ENCODE data around the gene CLDN24. TPM values are rescaled to one million over a fixed set of nuclear protein-coding genes. Genes with fewer than 3 reads are reported as not detected.

CLDN24 gene
- total and polyA plus RNA-seq, 4 donors = 0.08 TPM; not detected in 3

DNA sequence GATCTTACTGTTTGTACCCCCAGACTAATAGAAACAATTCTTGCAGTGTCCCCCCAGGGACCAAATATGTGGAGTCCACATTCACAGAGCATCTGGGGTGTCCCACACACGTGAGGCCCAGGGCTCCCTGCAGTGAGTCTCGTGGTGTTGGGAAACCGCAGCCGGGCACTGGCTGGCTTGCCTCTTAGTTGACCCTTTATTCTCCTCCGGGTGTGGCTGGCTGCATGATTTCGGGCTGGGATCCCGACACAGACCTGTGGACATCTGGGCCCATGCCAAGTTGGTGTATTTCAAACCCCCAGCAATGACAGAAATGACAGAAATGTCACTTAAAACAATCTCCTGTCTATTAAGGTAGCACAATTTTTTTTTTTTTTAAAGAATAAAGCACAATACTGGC lies 15.6 kb upstream of the CLDN24 start:
- TF ChIP-seq, protein P1, sequence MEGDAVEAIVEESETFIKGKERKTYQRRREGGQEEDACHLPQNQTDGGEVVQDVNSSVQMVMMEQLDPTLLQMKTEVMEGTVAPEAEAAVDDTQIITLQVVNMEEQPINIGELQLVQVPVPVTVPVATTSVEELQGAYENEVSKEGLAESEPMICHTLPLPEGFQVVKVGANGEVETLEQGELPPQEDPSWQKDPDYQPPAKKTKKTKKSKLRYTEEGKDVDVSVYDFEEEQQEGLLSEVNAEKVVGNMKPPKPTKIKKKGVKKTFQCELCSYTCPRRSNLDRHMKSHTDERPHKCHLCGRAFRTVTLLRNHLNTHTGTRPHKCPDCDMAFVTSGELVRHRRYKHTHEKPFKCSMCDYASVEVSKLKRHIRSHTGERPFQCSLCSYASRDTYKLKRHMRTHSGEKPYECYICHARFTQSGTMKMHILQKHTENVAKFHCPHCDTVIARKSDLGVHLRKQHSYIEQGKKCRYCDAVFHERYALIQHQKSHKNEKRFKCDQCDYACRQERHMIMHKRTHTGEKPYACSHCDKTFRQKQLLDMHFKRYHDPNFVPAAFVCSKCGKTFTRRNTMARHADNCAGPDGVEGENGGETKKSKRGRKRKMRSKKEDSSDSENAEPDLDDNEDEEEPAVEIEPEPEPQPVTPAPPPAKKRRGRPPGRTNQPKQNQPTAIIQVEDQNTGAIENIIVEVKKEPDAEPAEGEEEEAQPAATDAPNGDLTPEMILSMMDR (IDR thresholded peaks at IDR 0.05; ENCODE audit: control extremely low read depth, extremely low read depth) = no peak
- H3K4me3 ChIP-seq = no peak overlapping the region
- H3K9me3 ChIP-seq (ENCODE audit: control insufficient read depth in 4 of 4, insufficient read depth in 3 of 4, low read length in 3 of 4) = no peaks in the 10 kb centered on the region
- ATAC-seq (ENCODE audit: insufficient read depth, low FRiP score) = no peak
- no peaks in the 10 kb centered on the region for H3K36me3 ChIP-seq (ENCODE audit: control insufficient read depth in 4 of 4, insufficient read depth in 4 of 4, low read length in 4 of 4)
- H3K4me1 ChIP-seq (ENCODE audit: control insufficient read depth in 5 of 5, insufficient read depth in 5 of 5, low read length in 5 of 5) = peaks cover 0 to 5% (median 0%) of the 10 kb centered on the region in 5 donors
- H3K27me3 ChIP-seq (ENCODE audit: control insufficient read depth in 3 of 3, insufficient read depth in 3 of 3, low read length in 2 of 3) = no peaks in the 10 kb centered on the region
- H3K9ac ChIP-seq (ENCODE audit: insufficient read depth in 1 of 2, low read length in 2 of 2) = no peak overlapping the region
- 79 to 88% methylated on average over 7 of the region's 7 CpGs for WGBS, 2 donors
- H3K27ac ChIP-seq (ENCODE audit: low read depth in 1 of 2, low read length in 1 of 2) = no peak overlapping the region
- DNase-seq = no peak

DNA sequence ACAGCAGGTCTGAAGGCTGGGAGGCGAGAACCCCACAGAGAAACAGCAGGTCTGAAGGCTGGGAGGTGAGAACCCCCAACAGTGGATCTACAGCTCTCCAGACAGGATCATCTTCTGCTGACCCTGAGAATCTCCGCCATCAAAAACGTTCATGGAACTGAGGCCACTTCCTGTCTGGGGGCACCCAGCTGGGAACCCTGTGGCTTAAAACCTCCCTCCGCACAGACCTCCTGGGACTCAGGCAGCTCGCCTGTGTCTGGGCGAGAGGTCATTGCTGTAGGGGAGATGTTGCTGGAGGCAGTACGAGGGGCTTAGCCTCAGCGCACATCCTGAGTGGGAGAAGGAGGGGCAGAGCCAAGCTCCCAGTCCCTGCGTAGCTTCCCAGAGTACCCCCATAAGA lies 15.1 kb upstream of the CLDN24 start:
- TF ChIP-seq, protein P1 (IDR thresholded peaks at IDR 0.05; ENCODE audit: control extremely low read depth, extremely low read depth) = no peak

DNA sequence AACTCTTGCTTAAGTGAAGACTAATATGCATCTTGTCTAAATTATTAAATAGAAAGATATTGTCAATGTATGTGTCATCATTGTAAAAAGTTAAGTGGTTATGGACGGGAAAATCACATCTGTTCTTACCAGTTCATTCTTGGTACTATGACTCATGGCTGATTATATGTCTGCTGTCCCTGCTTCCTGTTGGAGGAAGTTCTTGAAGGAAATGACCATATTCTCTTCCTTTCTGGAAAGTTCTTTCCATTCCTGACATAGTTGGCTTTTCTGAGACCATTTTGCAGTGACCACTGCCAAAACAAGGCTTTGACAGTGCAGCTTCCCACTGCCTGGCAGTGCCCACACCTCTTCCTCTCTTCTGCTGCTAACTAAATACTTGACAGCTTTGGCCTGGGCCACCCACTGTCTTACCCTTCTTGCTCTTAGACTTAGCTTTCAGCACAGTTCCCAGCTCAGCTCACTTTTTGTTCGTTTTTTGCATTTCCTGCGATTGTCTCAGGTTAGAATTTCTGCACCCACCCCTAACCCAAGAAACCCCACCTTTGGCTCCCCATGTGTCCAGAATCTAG lies 13.2 kb upstream of the CLDN24 start:
- H3K4me1 ChIP-seq (ENCODE audit: control insufficient read depth in 5 of 5, insufficient read depth in 5 of 5, low read length in 5 of 5) = peaks cover 0 to 5% (median 0%) of the 10 kb centered on the region in 5 donors

More for the DNA sequence above, 15.1 kb upstream of the CLDN24 start:
- no peaks in the 10 kb centered on the region for H3K9me3 ChIP-seq (ENCODE audit: control insufficient read depth in 4 of 4, insufficient read depth in 3 of 4, low read length in 3 of 4)
- DNase-seq = no peak
- H3K36me3 ChIP-seq (ENCODE audit: control insufficient read depth in 4 of 4, insufficient read depth in 4 of 4, low read length in 4 of 4) = no peaks in the 10 kb centered on the region
- no peak overlapping the region for H3K27ac ChIP-seq (ENCODE audit: low read depth in 1 of 2, low read length in 1 of 2)
- H3K4me3 ChIP-seq = no peak overlapping the region
- H3K9ac ChIP-seq (ENCODE audit: insufficient read depth in 1 of 2, low read length in 2 of 2) = no peak overlapping the region
- H3K27me3 ChIP-seq (ENCODE audit: control insufficient read depth in 3 of 3, insufficient read depth in 3 of 3, low read length in 2 of 3) = no peaks in the 10 kb centered on the region
- WGBS, 2 donors = 78 to 88% methylated on average over 9 of the region's 9 CpGs
- peaks cover 0 to 5% (median 0%) of the 10 kb centered on the region in 5 donors for H3K4me1 ChIP-seq (ENCODE audit: control insufficient read depth in 5 of 5, insufficient read depth in 5 of 5, low read length in 5 of 5)
- no peak for ATAC-seq (ENCODE audit: insufficient read depth, low FRiP score)

More for the DNA sequence above, 13.2 kb upstream of the CLDN24 start:
- WGBS, 2 donors = 57 to 74% methylated on average over 3 of the region's 3 CpGs
- TF ChIP-seq, protein P1 (IDR thresholded peaks at IDR 0.05; ENCODE audit: control extremely low read depth, extremely low read depth) = no peak
- ATAC-seq (ENCODE audit: insufficient read depth, low FRiP score) (peak; percentile 20), DNase-seq (no peak)
- Histone ChIP-seq H3K4me3 (no peak overlapping the region), H3K36me3 (ENCODE audit: control insufficient read depth in 4 of 4, insufficient read depth in 4 of 4, low read length in 4 of 4) (no peaks in the 10 kb centered on the region), H3K9me3 (ENCODE audit: control insufficient read depth in 4 of 4, insufficient read depth in 3 of 4, low read length in 3 of 4) (no peaks in the 10 kb centered on the region), H3K27me3 (ENCODE audit: control insufficient read depth in 3 of 3, insufficient read depth in 3 of 3, low read length in 2 of 3) (no peaks in the 10 kb centered on the region), H3K27ac (ENCODE audit: low read depth in 1 of 2, low read length in 1 of 2) (peak overlapping the region in 1 of 2 donors; percentile 11), H3K9ac (ENCODE audit: insufficient read depth in 1 of 2, low read length in 2 of 2) (no peak overlapping the region)

Measured in lung (tissue), 12 donors.